ENCODE results near the gene CTNNA3. TPM values are rescaled to one million over a fixed set of nuclear protein-coding genes. Genes with fewer than 3 reads are reported as not detected.

The CTNNA3 gene
- total RNA-seq, 1 experiment from 2014 or later, result 0.32 TPM

- ChIA-PET RAD21 (ENCODE audit: low non-redundant PET in 1 of 2, low total read pairs in 2 of 2, uncharacterized antibody in 2 of 2, unreplicated experiment in 2 of 2) (no interaction called here), CTCF (no interaction called here), POLR2A (no interaction called here)
- Histone ChIP-seq H3K79me2 (ENCODE audit: insufficient read depth, low read length) (no peaks in the 10 kb centered on the region), H3K4me2 (ENCODE audit: low read length) (no peak overlapping the region), H3K27me3 (ENCODE audit: insufficient read depth, low read length) (no peaks in the 10 kb centered on the region), H4K20me1 (ENCODE audit: insufficient read depth) (no peaks in the 10 kb centered on the region), H3K4me1 (ENCODE audit: control insufficient read depth in 1 of 2, insufficient read depth in 2 of 2, low read length in 2 of 2) (no peaks in the 10 kb centered on the region), H3K9me2 (ENCODE audit: insufficient read depth) (no peaks in the 10 kb centered on the region), H2AFZ (ENCODE audit: low read depth, low read length, poor library complexity, severe bottlenecking) (no peak overlapping the region), H3K4me3 (replicated peaks in 1 of 2; ENCODE audit: low read depth in 1 of 2, low read length in 2 of 2) (no peak overlapping the region), H3K9ac (ENCODE audit: low read length) (no peak overlapping the region), H3K9me3 (ENCODE audit: control insufficient read depth in 1 of 2, insufficient read depth in 1 of 2, low read depth in 1 of 2, low read length in 2 of 2) (no peaks in the 10 kb centered on the region), H3K27ac (ENCODE audit: low read depth, low read length) (no peak overlapping the region), H3K36me3 (ENCODE audit: control insufficient read depth in 1 of 2, insufficient read depth in 2 of 2, low read length in 2 of 2) (no peaks in the 10 kb centered on the region)
- no peak for ATAC-seq
- intact Hi-C loops (cut with micrococcal nuclease), result no loop called here
- BruUV-seq (replicated peaks), result no TSS peak
- no peak for TF ChIP-seq CEBPB (IDR thresholded peaks at IDR 0.05; ENCODE audit: low read depth)
- TF ChIP-seq MAX (IDR thresholded peaks at IDR 0.05), result no peak
- TF ChIP-seq EZH2phosphoT487 (IDR thresholded peaks at IDR 0.05; ENCODE audit: borderline replicate concordance), result no peak
- no peak for TF ChIP-seq CBX3 (IDR thresholded peaks at IDR 0.05; ENCODE audit: low read depth)
- no peak for TF ChIP-seq SRF (IDR thresholded peaks at IDR 0.05; ENCODE audit: low read depth)
- TF ChIP-seq YY1 (IDR thresholded peaks at IDR 0.05; ENCODE audit: extremely low read depth, insufficient replicate concordance, low read depth, low read length), result no peak
- TF ChIP-seq EGR1 (IDR thresholded peaks at IDR 0.05; ENCODE audit: low read depth), result no peak
- TF ChIP-seq TCF7L2 (IDR thresholded peaks at IDR 0.05; ENCODE audit: borderline replicate concordance, extremely low read depth, insufficient read depth, insufficient read length), result no peak
- no peak for TF ChIP-seq POLR2AphosphoS5 (IDR thresholded peaks at IDR 0.05; ENCODE audit: low read depth, low read length)
- no peak for TF ChIP-seq SIN3A (IDR thresholded peaks at IDR 0.05; ENCODE audit: low read depth)
- TF ChIP-seq JUND (IDR thresholded peaks at IDR 0.05), result no peak
- TF ChIP-seq ZFX (IDR thresholded peaks at IDR 0.05), result no peak
- no peak for DNase-seq (ENCODE audit: low read depth, low spot score)
These were observed 310.4 kb downstream of the CTNNA3 start for GRCh38 chr10:67385566-67385965.

DNA sequence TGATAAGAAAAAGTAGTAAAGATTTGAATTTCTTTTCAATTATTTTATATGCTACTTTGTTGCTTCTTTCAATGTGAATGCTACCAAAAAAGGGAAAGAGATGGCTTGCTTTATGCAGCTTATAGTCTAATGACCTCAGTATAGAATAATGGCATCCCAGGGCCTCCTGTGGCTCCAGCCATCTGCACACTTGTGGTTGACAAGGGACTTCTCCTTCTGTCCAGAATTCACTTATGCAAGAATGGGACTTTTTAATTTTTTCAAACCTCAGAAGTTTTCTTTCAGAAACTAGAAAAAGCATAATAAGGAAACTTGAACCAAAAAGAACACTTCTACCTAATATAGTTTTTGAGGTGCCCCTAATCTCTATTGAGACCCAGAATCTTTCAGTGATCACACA, 310.9 kb downstream of the CTNNA3 start:
- H3K79me2 ChIP-seq (ENCODE audit: insufficient read depth, low read length), result no peaks in the 10 kb centered on the region
- no peak for TF ChIP-seq EZH2phosphoT487 (IDR thresholded peaks at IDR 0.05; ENCODE audit: borderline replicate concordance)
- TF ChIP-seq CBX3 (IDR thresholded peaks at IDR 0.05; ENCODE audit: low read depth), result no peak
- no peak for TF ChIP-seq POLR2AphosphoS5 (IDR thresholded peaks at IDR 0.05; ENCODE audit: low read depth, low read length)
- TF ChIP-seq POLR2A (IDR thresholded peaks at IDR 0.05; ENCODE audit: borderline replicate concordance, extremely low read depth, insufficient read depth, insufficient read length), result no peak
- TF ChIP-seq JUND (IDR thresholded peaks at IDR 0.05), result no peak
- TF ChIP-seq REST (IDR thresholded peaks at IDR 0.05; ENCODE audit: low read depth), result no peak
- TF ChIP-seq FOSL1 (IDR thresholded peaks at IDR 0.05; ENCODE audit: low read depth), result no peak
- no peaks in the 10 kb centered on the region for H3K9me2 ChIP-seq (ENCODE audit: insufficient read depth)
- H3K9me3 ChIP-seq (ENCODE audit: control insufficient read depth in 1 of 2, insufficient read depth in 1 of 2, low read depth in 1 of 2, low read length in 2 of 2), result no peaks in the 10 kb centered on the region
- RAD21 ChIA-PET (ENCODE audit: low non-redundant PET in 1 of 2, low total read pairs in 2 of 2, uncharacterized antibody in 2 of 2, unreplicated experiment in 2 of 2), result no interaction called here
- no peak overlapping the region for H2AFZ ChIP-seq (ENCODE audit: low read depth, low read length, poor library complexity, severe bottlenecking)
- POLR2A ChIA-PET, result no interaction called here
- no peak overlapping the region for H3K4me3 ChIP-seq (replicated peaks in 1 of 2; ENCODE audit: low read depth in 1 of 2, low read length in 2 of 2)
- no peak overlapping the region for H3K9ac ChIP-seq (ENCODE audit: low read length)
- DNase-seq (ENCODE audit: low read depth, low spot score) (no peak), ATAC-seq (no peak)
- CTCF ChIA-PET, result no interaction called here
- H4K20me1 ChIP-seq (ENCODE audit: insufficient read depth), result no peaks in the 10 kb centered on the region
- no peak overlapping the region for H3K27ac ChIP-seq (ENCODE audit: low read depth, low read length)
- no peak overlapping the region for H3K4me2 ChIP-seq (ENCODE audit: low read length)
- H3K36me3 ChIP-seq (ENCODE audit: control insufficient read depth in 1 of 2, insufficient read depth in 2 of 2, low read length in 2 of 2), result no peaks in the 10 kb centered on the region
- BruUV-seq (replicated peaks), result no TSS peak
- H3K4me1 ChIP-seq (ENCODE audit: control insufficient read depth in 1 of 2, insufficient read depth in 2 of 2, low read length in 2 of 2), result no peaks in the 10 kb centered on the region
- no peaks in the 10 kb centered on the region for H3K27me3 ChIP-seq (ENCODE audit: insufficient read depth, low read length)
- intact Hi-C loops (cut with micrococcal nuclease), result no loop called here
